Activated CD8-positive, alpha-beta T cell treated with anti-CD3 and anti-CD28 coated beads for 36 hours (primary cell): Measurements from ENCODE around the gene ETAA1. TPM values are rescaled to one million over a fixed set of nuclear protein-coding genes. Genes with fewer than 3 reads are reported as not detected.

Experiments
- ATAC-seq: fragments of 200-7000 bp; cut with Tn5 transposase; one replicate; pipeline ENCODE4 v1.10.0; 2021; ENCODE audit warnings: mild to moderate bottlenecking, moderate library complexity
- CTCF ChIA-PET: fragments of 350-600 bp; sonication (Branson Sonifier 250); formaldehyde crosslinking; loops from one replicate; lab custom pipeline; 2021; ENCODE audit warnings: antibody characterized with exemption; lab: Charles Lee
- POLR2A ChIA-PET: fragments of 350-600 bp; sonication (Branson Sonifier 250); formaldehyde crosslinking; loops from one replicate; lab custom pipeline; 2021; ENCODE audit warnings: antibody characterized with exemption; lab: Charles Lee
- DNase-seq: peaks from one replicate; pipeline ENCODE4 v3.0.0-alpha.2; 2020
- H3K27ac Mint-ChIP-seq: one replicate; pipeline ENCODE4 v1.8.0; 2021; ENCODE audit warnings: mild to moderate bottlenecking, mixed read lengths
- H3K27me3 Mint-ChIP-seq: one replicate; pipeline ENCODE4 v1.8.0; 2021; ENCODE audit warnings: mixed read lengths
- H3K36me3 Mint-ChIP-seq: one replicate; pipeline ENCODE4 v1.8.0; 2021; ENCODE audit warnings: low read depth, mixed read lengths
- H3K4me1 Mint-ChIP-seq: one replicate; pipeline ENCODE4 v1.8.0; 2021; ENCODE audit warnings: low read depth, mixed read lengths
- H3K4me3 Mint-ChIP-seq: one replicate; pipeline ENCODE4 v1.8.0; 2021; ENCODE audit warnings: mild to moderate bottlenecking, moderate library complexity, mixed read lengths
- H3K9me3 Mint-ChIP-seq: one replicate; pipeline ENCODE4 v1.8.0; 2021; ENCODE audit warnings: mixed read lengths
- CTCF ChIP-seq: fragments of 200-600 bp; IDR thresholded peaks from one replicate; pipeline ENCODE4 v1.8.0; 2022; ENCODE audit warnings: antibody characterized with exemption, mild to moderate bottlenecking
- intact Hi-C: fragments of 100-400 bp; cut with micrococcal nuclease; formaldehyde crosslinking; loops from one replicate; pipeline ENCODE4 v1.10.0; 2022
- total RNA-seq, 2 experiments: library from RNA; stranded (reverse); gene quantifications; one replicate each; pipeline ENCODE4 v1.2.3, GENCODE V29; 2021

The ETAA1 gene
- total RNA-seq, 2 experiments from 2014 or later = 11.9 to 13.5 TPM

GRCh38 chr2:67379048-67379447 lies 18.1 kb upstream of the ETAA1 start:
- no peak overlapping the region for H3K4me3 Mint-ChIP-seq
- H3K36me3 Mint-ChIP-seq = peaks cover 3% of the 10 kb centered on the region
- no peak for ATAC-seq
- TF ChIP-seq CTCF = no peak
- no peaks in the 10 kb centered on the region for H3K4me1 Mint-ChIP-seq
- CTCF ChIA-PET = no interaction called here
- POLR2A ChIA-PET = no interaction called here
- H3K27ac Mint-ChIP-seq = no peak overlapping the region
- intact Hi-C loops = no loop called here
- H3K27me3 Mint-ChIP-seq = no peaks in the 10 kb centered on the region
- H3K9me3 Mint-ChIP-seq = no peaks in the 10 kb centered on the region
- no peak for DNase-seq

DNA sequence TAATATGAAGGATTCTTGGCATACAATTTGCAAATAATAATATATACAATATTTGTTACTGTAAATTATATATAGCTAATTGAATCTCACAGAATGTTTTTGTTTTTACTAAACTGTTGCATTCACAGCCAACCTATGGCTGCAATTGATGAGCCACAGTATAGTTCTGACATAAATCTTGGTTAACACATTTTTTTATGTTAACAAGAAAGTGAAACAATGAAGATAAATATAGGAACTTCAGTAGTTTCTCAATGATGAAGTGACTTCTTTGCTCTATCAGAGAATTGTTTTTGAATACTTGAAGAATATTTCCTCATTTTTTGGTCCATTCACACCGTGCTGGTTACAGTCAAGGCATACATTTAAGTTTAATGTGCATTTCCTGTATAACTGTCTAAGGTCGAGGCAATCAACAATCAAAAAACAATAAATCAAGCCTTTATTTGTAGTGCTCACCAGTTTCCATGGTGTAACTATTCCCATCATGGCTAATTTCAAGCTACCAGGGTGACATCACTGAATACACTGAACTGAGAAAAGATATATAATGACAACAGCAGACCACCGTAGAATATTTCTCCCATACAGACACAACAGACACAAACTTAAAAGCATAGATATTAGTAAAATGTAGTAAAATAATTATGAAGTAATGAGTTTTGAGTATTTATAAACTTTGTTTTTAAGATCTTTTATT lies 12.9 kb upstream of the ETAA1 start:
- peaks cover 1% of the 10 kb centered on the region for H3K36me3 Mint-ChIP-seq
- ATAC-seq = no peak
- no peak overlapping the region for H3K27ac Mint-ChIP-seq
- intact Hi-C loops = no loop called here
- no peaks in the 10 kb centered on the region for H3K4me1 Mint-ChIP-seq
- H3K4me3 Mint-ChIP-seq = no peak overlapping the region
- ChIA-PET CTCF (no interaction called here), POLR2A (no interaction called here)
- no peaks in the 10 kb centered on the region for H3K27me3 Mint-ChIP-seq
- no peak for DNase-seq
- TF ChIP-seq CTCF = no peak
- no peaks in the 10 kb centered on the region for H3K9me3 Mint-ChIP-seq

GRCh38 chr2:67388680-67389079 lies 8.5 kb upstream of the ETAA1 start:
- Mint-ChIP-seq H3K36me3 (no peaks in the 10 kb centered on the region), H3K27ac (no peak overlapping the region), H3K4me1 (no peaks in the 10 kb centered on the region), H3K4me3 (no peak overlapping the region), H3K9me3 (no peaks in the 10 kb centered on the region), H3K27me3 (no peaks in the 10 kb centered on the region)
- ChIA-PET CTCF (no interaction called here), POLR2A (no interaction called here)
- DNase-seq (no peak), ATAC-seq (no peak)
- no peak for TF ChIP-seq CTCF
- intact Hi-C loops = no loop called here

DNA sequence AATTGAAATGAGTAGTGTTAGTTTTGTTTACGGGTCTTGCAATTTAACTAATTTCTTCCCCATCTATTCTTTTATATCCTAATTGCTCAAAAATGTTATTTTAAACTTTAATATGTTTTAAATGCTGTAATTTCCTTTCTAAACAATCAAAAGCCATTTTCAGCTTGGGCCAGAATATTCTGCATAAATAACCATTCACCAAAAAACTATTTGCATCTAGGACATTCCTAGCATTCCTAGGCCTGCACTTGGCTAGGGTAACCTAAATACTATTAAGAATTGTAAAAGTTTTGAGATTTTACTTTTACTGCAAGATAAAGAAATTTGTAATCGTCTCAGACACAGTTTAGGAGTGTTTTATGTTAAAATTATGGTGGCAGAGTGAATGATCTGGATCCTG lies 7.8 kb upstream of the ETAA1 start:
- TF ChIP-seq CTCF = no peak
- no peak for ATAC-seq
- H3K4me1 Mint-ChIP-seq = no peaks in the 10 kb centered on the region
- CTCF ChIA-PET = no interaction called here
- no peak for DNase-seq
- no peaks in the 10 kb centered on the region for H3K9me3 Mint-ChIP-seq
- no peaks in the 10 kb centered on the region for H3K27me3 Mint-ChIP-seq
- no peak overlapping the region for H3K4me3 Mint-ChIP-seq
- intact Hi-C loops = no loop called here
- H3K36me3 Mint-ChIP-seq = no peaks in the 10 kb centered on the region
- POLR2A ChIA-PET = no interaction called here
- no peak overlapping the region for H3K27ac Mint-ChIP-seq

GRCh38 chr2:67389788-67390187 lies 7.3 kb upstream of the ETAA1 start:
- DNase-seq (no peak), ATAC-seq (no peak)
- POLR2A ChIA-PET = no interaction called here
- CTCF ChIA-PET = no interaction called here
- Mint-ChIP-seq H3K4me3 (no peak overlapping the region), H3K9me3 (no peaks in the 10 kb centered on the region), H3K27me3 (no peaks in the 10 kb centered on the region), H3K4me1 (no peaks in the 10 kb centered on the region), H3K27ac (no peak overlapping the region), H3K36me3 (no peaks in the 10 kb centered on the region)
- no peak for TF ChIP-seq CTCF
- intact Hi-C loops = no loop called here
